Cardiac fibroblast (primary cell): ENCODE measurements around the gene PRSS57.

Experiments
- DNase-seq, 2 donors: peaks; one replicate each; pipeline versions ENCODE4 v3.0.0 to v3.0.0-alpha.2; 2010; ENCODE audit warnings: low read depth in 2 of 2
- H3K4me3 ChIP-seq, 2 donors: replicated peaks in 1 of 2; 1 replicate in 1 of 2; 2 replicates in 1 of 2; pipeline ENCODE4 v1.5.1; 2011; ENCODE audit warnings: low read depth in 2 of 2, low read length in 2 of 2, mild to moderate bottlenecking in 2 of 2, moderate library complexity in 1 of 2
- CTCF ChIP-seq: IDR thresholded peaks from one replicate; pipeline ENCODE4 v1.5.1; 2011; ENCODE audit warnings: low read depth, mild to moderate bottlenecking, low read length, inconsistent platforms

PRSS57 gene

GRCh38 chr19:642767-643727 lies 52.2 kb downstream of the PRSS57 start:
- no peak for TF ChIP-seq CTCF
- DNase-seq: no peak
- H3K4me3 ChIP-seq: no peak overlapping the region

DNA sequence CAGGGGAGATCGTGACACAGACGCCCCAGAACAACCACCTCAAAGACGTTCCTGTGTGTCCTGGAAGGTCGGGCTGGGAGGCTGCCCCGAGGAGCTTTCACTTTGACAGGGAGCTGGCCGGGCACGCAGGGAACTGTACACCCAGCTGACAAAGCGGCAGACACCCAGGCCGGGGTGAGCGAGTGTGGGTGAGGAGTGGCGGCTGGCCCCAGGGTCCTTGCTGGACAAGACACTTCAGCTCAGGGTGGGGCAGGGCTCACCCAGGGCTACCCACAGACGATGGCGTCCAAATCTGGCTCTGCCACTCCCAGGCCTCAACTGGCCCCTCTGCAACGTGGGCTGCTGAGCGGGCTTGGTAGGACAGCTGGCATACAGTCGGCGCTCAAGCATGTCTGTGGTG lies 53.5 kb downstream of the PRSS57 start:
- TF ChIP-seq CTCF: no peak
- no peak for DNase-seq
- H3K4me3 ChIP-seq: no peak overlapping the region

DNA sequence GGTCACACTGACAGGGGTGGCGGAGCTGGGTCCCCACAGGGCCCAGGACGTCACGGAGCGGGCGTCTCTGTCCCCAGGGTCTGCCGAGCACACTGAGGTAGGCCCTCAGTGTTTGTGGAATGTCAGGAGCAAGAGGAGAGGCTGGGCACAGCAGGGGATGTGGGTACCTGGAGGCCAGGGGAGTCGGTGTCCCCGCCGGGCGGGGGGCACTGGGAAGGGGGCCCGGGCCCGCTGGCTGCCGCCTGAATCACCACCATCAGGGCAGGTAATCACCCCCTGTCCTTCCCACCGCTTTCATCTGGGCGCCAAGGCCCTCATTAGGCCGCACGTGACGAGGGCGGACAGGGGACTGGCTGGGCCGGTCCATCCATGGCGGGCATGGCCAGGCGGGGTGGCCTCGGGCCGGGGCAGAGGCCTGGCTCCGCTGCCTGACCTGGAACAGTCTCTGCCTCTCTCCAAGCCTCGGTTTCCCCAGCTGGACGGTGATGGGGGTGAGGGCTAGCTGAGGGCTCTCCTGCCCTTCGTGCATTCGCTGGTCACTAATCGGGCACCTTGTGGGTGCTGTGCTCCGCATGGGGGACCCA lies 54.6 kb downstream of the PRSS57 start:
- no peak for TF ChIP-seq CTCF
- no peak for DNase-seq
- H3K4me3 ChIP-seq: no peak overlapping the region

GRCh38 chr19:640161-640558 lies 55.1 kb downstream of the PRSS57 start:
- DNase-seq: no peak
- no peak for TF ChIP-seq CTCF
- peak overlapping the region in 1 of 2 donors; percentile 3 for H3K4me3 ChIP-seq

GRCh38 chr19:639253-640160 lies 55.7 kb downstream of the PRSS57 start, which contains the start of gene FGF22:
FGF22 (plus strand) TSS chr19:639879; CDS start chr19:639926, 47 bp downstream.
- DNase-seq: peak; percentile 82 to 90
- peak within 1 kb of the TSS; percentile 44 to 51 for H3K4me3 ChIP-seq
- no peak for TF ChIP-seq CTCF

DNA sequence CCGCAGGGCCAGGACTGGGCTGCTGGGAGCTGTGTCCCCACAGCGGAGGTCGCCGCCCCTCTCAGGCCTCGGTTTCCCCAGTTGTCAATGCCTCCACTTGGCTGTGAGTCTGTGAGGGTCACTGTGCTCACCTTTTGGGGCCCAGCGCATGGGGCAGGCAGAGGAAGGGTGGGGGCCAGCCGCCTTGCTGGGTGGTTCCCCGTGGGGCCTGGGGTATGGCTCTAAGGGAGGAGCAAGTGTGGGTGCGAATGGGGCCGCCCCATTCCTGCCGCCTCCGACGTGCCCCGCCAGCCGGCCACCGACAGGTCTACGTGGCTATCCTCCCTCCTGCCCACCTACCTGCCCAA lies 56.4 kb downstream of the PRSS57 start:
- peak overlapping the region in 1 of 2 donors; percentile 44 for H3K4me3 ChIP-seq
- DNase-seq: no peak
- TF ChIP-seq CTCF: no peak
